VCaP (cell line): Measurements from ENCODE around the gene PTPRD.
"Not testable (repeated sequence)": the region's sequence is repeated elsewhere in the genome, so short reads cannot be mapped to it uniquely, and the experiment has no call there.

Experiments used
- H3K27ac ChIP-seq: fragments of 450-650 bp; 2 replicates; pipeline ENCODE4 v1.5.1; 2017
- TF ChIP-seq, protein P1 (sequence below): fragments of 450-650 bp; conservative IDR thresholded peaks from 2 replicates; pipeline ENCODE4 v1.5.1; 2017; ENCODE audit warnings: mild to moderate bottlenecking, moderate library complexity

PTPRD gene

DNA sequence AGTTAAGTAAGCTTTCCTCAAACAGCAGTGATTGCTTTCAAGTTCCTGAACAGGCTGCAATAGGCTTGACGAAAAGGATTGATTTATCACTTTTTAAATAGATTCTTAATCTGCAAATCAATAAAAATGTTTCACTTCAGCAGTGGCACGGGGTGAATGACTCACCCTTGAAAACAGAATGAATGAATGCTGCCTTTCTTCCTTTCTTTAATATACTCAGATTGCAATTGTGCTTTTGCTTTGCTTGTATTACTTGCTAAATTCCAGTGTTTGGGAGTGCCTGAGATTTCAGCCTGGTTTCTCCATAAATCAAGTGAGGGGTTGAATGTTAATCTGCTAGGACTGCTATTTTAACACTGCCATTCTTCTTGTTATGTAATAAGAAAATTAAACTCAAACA lies 1293.8 kb downstream of the PTPRD start:
- H3K27ac ChIP-seq, result no peak overlapping the region
- TF ChIP-seq, protein P1, sequence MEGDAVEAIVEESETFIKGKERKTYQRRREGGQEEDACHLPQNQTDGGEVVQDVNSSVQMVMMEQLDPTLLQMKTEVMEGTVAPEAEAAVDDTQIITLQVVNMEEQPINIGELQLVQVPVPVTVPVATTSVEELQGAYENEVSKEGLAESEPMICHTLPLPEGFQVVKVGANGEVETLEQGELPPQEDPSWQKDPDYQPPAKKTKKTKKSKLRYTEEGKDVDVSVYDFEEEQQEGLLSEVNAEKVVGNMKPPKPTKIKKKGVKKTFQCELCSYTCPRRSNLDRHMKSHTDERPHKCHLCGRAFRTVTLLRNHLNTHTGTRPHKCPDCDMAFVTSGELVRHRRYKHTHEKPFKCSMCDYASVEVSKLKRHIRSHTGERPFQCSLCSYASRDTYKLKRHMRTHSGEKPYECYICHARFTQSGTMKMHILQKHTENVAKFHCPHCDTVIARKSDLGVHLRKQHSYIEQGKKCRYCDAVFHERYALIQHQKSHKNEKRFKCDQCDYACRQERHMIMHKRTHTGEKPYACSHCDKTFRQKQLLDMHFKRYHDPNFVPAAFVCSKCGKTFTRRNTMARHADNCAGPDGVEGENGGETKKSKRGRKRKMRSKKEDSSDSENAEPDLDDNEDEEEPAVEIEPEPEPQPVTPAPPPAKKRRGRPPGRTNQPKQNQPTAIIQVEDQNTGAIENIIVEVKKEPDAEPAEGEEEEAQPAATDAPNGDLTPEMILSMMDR, result no peak

DNA sequence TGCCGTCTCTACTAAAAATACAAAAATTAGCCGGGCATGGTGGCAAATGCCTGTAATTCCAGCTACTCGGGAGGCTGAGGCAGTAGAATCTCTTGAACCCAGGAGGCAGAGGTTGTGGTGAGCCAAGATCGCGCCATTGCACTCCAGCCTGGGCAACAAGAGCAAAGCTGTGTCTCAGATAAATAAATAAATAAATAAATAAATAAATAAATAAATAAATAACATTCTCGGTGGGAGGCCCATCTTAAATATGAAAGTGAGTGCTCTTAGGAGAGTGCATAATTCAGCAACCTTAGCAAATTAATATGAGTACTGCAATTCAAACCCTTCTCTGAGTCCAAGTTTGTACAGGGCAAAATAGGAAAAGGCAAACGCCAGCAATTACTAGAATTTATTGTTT lies 1302.1 kb downstream of the PTPRD start:
- not testable (repeated sequence) for H3K27ac ChIP-seq

DNA sequence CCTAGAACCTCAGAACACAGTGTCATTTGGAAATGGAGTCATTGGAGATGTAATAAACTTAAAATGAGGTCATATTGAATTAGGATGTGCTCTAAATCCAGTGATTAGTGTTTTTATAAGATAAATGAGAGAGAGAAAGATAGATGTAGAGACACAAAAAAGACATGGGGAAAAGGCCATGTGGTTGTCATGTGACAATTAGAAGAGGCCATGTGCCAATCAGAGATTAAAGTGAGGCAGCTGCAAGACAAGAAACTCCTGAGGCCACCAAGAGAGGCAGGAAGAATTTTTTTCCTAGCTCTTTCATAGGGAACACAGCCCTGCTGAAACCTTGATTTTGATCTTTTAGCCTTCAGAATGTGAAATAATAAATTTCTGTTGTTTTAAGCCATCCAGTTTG lies 1307.2 kb downstream of the PTPRD start:
- TF ChIP-seq, protein P1, result no peak

DNA sequence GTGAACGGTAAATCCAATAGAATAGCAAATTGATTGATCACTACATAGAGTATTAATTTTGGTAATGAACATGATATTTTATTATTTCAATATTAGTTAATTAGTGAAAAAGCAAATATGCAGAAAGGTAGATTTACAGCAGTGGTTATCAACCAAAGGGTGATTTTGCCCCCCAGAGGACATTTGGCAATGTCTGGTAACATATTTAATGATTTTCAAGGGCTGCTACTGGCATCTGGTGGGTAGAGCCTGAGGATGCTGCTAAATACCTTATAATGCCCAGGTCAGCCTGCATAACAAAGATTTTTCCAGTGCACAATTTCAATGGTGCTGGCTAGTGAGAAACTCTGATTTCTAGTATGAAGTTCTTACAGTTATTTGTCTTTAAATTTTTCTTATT lies 1313.7 kb downstream of the PTPRD start:
- H3K27ac ChIP-seq, result no peak overlapping the region
- TF ChIP-seq, protein P1, result no peak

More for the DNA sequence above, 1307.2 kb downstream of the PTPRD start:
- H3K27ac ChIP-seq, result no peak overlapping the region

DNA sequence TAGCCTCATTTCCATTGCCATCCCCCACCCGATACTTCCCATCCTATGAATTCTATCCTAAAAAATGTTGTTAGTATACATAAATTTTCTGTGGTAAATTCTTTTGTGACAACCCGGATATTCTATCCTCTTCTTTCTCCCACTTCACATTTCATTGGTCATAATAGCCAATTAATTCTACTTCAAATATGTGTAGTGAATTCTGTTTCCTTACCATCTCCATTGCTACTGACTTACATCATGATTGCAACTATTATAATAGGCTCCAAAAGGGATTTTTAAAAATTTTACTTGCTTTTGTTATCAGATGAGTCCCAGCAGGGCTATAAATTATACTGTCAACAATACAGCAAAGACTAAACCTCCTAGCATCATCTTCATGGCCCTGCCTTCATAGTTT lies 1326.8 kb downstream of the PTPRD start:
- H3K27ac ChIP-seq, result no peak overlapping the region
- TF ChIP-seq, protein P1, result no peak

DNA sequence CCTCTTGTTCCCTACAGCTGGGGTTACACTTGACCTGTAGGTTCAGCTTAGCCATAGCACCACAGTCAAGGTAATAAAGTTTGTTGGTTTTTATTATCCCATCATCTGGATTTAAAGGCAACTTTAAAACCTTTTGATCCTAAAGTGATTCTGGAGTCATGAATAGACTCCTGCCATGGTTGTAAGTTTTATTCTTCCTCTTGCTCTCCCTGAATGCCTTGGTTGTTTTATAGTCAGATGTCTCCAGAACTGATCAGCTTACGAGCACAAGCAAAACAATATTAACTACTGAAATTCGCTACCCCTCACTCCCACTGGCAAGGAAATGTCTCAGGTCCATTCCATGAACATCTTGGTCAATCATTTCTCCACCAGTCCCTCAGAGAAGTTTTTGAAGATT lies 1328.6 kb downstream of the PTPRD start:
- TF ChIP-seq, protein P1, result no peak
- H3K27ac ChIP-seq, result no peak overlapping the region

DNA sequence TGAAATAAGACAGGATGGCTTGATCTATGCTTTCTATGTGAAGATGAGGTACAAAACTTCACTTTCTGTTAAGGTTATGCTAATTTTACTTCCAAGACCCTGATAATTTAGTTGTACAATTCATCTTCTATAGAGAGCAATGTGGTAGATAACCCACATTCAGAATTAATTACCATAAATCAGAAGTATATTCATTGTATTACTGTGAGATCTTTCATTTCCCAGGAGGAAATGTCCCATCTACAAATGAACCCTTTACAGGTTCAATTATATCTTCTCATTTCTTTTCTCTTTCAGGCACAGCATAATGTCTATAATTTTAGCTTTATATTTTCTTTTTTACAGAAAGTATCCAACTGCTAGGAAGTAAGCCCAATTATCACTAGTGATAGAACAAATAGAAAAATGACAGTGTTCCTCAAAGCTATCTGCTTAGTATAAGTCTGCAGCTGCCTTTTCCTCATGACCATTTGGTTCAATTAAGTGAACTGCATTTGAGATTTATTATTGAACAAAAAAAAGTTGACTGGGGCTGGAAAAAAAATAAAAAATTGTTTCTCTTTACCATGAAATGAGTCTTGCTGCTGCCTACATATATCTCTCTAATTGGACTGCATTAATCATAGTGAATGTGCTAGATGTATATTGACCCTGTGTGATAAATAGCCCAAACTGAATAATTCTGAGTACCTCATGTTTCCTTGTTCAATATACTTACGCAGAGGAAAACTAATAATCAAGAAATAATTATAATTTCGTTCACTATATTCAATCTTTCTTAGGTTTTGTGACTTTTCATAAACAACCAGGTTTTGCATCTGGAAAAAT lies 1329.4 kb downstream of the PTPRD start:
- no peak overlapping the region for H3K27ac ChIP-seq
- TF ChIP-seq, protein P1, result no peak

DNA sequence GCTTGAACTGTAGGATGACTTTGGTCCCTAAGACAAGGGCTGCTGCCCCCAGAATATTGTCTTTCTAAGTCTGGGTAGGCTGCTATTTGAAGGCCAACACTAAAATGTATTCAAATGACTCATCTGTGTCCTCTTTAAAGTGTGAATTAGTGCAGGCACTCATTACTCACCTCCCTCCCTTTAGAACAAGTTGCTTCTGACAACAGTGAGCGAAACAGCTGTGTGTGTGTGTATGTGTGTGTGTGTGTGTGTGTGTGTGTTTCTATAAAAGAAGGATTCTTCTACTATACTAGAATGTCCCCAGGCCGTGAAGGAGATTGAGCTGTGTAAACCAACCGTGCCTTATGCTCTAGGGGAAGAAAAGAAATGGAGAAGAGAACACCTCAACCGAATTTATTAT lies 1337.2 kb downstream of the PTPRD start:
- H3K27ac ChIP-seq, result no peak overlapping the region
- TF ChIP-seq, protein P1, result no peak
